Thyroid gland (tissue), 4 donors: ENCODE data around the gene ROPN1L. TPM values are rescaled to one million over a fixed set of nuclear protein-coding genes. Genes with fewer than 3 reads are reported as not detected.

Experiments used
- DNase-seq, 2 donors: peaks; one replicate each; pipeline ENCODE4 v3.0.0-alpha.2; 2019
- H3K27ac ChIP-seq, 3 donors: fragments of 200-600 bp; sonication (generic); 1 replicate in 2 of 3; 2 replicates in 1 of 3; pipeline ENCODE4 v1.5.1; 2016 to 2019; ENCODE audit warnings: mild to moderate bottlenecking in 1 of 3, moderate library complexity in 1 of 3
- H3K27me3 ChIP-seq: fragments of 200-600 bp; sonication (generic); one replicate; pipeline ENCODE4 v1.5.1; 2019
- H3K36me3 ChIP-seq, 2 donors: fragments of 200-600 bp; sonication (generic); one replicate each; pipeline ENCODE4 v1.5.1; 2016 to 2019
- H3K4me1 ChIP-seq, 2 donors: fragments of 200-600 bp; sonication (generic); one replicate each; pipeline ENCODE4 v1.5.1; 2017 to 2019
- H3K4me3 ChIP-seq, 3 donors: fragments of 200-600 bp; sonication (generic); replicated peaks in 1 of 3; 1 replicate in 2 of 3; 2 replicates in 1 of 3; pipeline ENCODE4 v1.5.1; 2016; ENCODE audit warnings: mild to moderate bottlenecking in 1 of 3
- H3K9me3 ChIP-seq: fragments of 200-600 bp; sonication (generic); one replicate; pipeline ENCODE4 v1.5.1; 2017
- POLR2A ChIP-seq, 2 donors: fragments of 450-650 bp; IDR thresholded peaks; one replicate each; pipeline ENCODE4 v1.6.1; 2017; ENCODE audit warnings: antibody characterized with exemption in 2 of 2, mild to moderate bottlenecking in 2 of 2, moderate library complexity in 1 of 2
- whole genome bisulfite sequencing, 2 donors: methylation state at CpG; one replicate each; pipeline ENCODE4 v1.1.5; 2017; 5-methylcytosine and 5-hydroxymethylcytosine counted together
- intact Hi-C: fragments of 100-400 bp; cut with DNase I; formaldehyde crosslinking; loops from one replicate; pipeline ENCODE4 v1.15.1; 2023
- total RNA-seq, 4 donors: library from RNA; depleted of rRNA; stranded (reverse); fragments of >200 nt; gene quantifications; one replicate each; pipeline ENCODE4 v1.2.3, GENCODE V29; 2016
- TF ChIP-seq, protein P1 (sequence below), 6 experiments: fragments of 200-600 bp in 3 of 6; fragments of 450-650 bp in 3 of 6; sonication (generic) in 3 of 6; IDR thresholded peaks; one replicate each; pipeline ENCODE4 v1.5.1; 2016 to 2019; ENCODE audit warnings: antibody characterized with exemption in 6 of 6, mild to moderate bottlenecking in 2 of 6, inconsistent platforms in 1 of 6, moderate library complexity in 1 of 6

ROPN1L gene
- total RNA-seq, 4 donors from 2014 or later, result 2.0 to 3.0 (median 2.1) TPM; not detected in 1

- no peaks in the 10 kb centered on the region for H3K9me3 ChIP-seq
- no peak overlapping the region for H3K4me3 ChIP-seq
- H3K27ac ChIP-seq, result no peak overlapping the region
- WGBS, 2 donors, result 90 to 97% methylated on average over 2 of the region's 2 CpGs
- TF ChIP-seq, protein P1, sequence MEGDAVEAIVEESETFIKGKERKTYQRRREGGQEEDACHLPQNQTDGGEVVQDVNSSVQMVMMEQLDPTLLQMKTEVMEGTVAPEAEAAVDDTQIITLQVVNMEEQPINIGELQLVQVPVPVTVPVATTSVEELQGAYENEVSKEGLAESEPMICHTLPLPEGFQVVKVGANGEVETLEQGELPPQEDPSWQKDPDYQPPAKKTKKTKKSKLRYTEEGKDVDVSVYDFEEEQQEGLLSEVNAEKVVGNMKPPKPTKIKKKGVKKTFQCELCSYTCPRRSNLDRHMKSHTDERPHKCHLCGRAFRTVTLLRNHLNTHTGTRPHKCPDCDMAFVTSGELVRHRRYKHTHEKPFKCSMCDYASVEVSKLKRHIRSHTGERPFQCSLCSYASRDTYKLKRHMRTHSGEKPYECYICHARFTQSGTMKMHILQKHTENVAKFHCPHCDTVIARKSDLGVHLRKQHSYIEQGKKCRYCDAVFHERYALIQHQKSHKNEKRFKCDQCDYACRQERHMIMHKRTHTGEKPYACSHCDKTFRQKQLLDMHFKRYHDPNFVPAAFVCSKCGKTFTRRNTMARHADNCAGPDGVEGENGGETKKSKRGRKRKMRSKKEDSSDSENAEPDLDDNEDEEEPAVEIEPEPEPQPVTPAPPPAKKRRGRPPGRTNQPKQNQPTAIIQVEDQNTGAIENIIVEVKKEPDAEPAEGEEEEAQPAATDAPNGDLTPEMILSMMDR (IDR thresholded peaks at IDR 0.05), result no peak
- no peak for TF ChIP-seq POLR2A (IDR thresholded peaks at IDR 0.05)
- peaks cover 31 to 49% of the 10 kb centered on the region in 2 donors for H3K36me3 ChIP-seq
- DNase-seq, result no peak
- H3K4me1 ChIP-seq, result no peaks in the 10 kb centered on the region
- intact Hi-C loops, result loop anchor here (10.0 kb wide), 1 partner anchor 142 kb away; no protein-coding TSS in a partner anchor
- H3K27me3 ChIP-seq, result no peaks in the 10 kb centered on the region
Observed at GRCh38 chr5:10427201-10427600, 14.5 kb upstream of the ROPN1L start.

- no peak for DNase-seq
- no peaks in the 10 kb centered on the region for H3K4me1 ChIP-seq
- no peak for TF ChIP-seq POLR2A (IDR thresholded peaks at IDR 0.05)
- TF ChIP-seq, protein P1 (IDR thresholded peaks at IDR 0.05), result no peak
- 93 to 100% methylated on average over 2 of the region's 2 CpGs for WGBS, 2 donors
- peaks cover 32 to 53% of the 10 kb centered on the region in 2 donors for H3K36me3 ChIP-seq
- no peaks in the 10 kb centered on the region for H3K27me3 ChIP-seq
- no peak overlapping the region for H3K27ac ChIP-seq
- H3K4me3 ChIP-seq, result no peak overlapping the region
- intact Hi-C loops, result loop anchor here (10.0 kb wide), 1 partner anchor 143 kb away; no protein-coding TSS in a partner anchor
- H3K9me3 ChIP-seq, result no peaks in the 10 kb centered on the region
Observed at GRCh38 chr5:10427978-10428377, 13.7 kb upstream of the ROPN1L start.

DNA sequence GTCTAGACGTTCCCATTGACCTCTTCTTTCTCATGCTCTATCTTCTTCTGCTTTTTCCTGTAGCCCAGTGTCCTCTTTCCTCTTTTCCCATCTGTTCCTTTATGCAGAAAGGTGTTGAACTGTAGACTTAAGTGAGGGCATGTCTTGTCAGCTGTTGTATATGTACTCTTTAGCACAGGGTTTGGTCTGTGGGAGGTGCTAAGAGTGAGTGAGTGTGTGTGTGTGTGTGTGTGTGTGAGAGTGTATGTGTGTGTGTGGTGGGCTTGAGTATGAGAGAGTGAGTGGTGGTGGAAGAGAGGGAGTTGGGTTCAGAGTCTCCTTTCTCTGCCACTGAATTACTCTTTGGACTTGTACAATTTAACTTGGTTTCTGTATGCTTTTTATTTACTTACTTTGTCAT lies 10.3 kb upstream of the ROPN1L start:
- no peaks in the 10 kb centered on the region for H3K9me3 ChIP-seq
- no peak overlapping the region for H3K27ac ChIP-seq
- 67 to 77% methylated on average over 1 of the region's 1 CpG for WGBS, 2 donors
- no peaks in the 10 kb centered on the region for H3K4me1 ChIP-seq
- intact Hi-C loops, result no loop called here
- H3K27me3 ChIP-seq, result no peaks in the 10 kb centered on the region
- TF ChIP-seq, protein P1 (IDR thresholded peaks at IDR 0.05), result no peak
- no peak for TF ChIP-seq POLR2A (IDR thresholded peaks at IDR 0.05)
- peaks cover 37 to 64% of the 10 kb centered on the region in 2 donors for H3K36me3 ChIP-seq
- H3K4me3 ChIP-seq, result no peak overlapping the region
- no peak for DNase-seq

DNA sequence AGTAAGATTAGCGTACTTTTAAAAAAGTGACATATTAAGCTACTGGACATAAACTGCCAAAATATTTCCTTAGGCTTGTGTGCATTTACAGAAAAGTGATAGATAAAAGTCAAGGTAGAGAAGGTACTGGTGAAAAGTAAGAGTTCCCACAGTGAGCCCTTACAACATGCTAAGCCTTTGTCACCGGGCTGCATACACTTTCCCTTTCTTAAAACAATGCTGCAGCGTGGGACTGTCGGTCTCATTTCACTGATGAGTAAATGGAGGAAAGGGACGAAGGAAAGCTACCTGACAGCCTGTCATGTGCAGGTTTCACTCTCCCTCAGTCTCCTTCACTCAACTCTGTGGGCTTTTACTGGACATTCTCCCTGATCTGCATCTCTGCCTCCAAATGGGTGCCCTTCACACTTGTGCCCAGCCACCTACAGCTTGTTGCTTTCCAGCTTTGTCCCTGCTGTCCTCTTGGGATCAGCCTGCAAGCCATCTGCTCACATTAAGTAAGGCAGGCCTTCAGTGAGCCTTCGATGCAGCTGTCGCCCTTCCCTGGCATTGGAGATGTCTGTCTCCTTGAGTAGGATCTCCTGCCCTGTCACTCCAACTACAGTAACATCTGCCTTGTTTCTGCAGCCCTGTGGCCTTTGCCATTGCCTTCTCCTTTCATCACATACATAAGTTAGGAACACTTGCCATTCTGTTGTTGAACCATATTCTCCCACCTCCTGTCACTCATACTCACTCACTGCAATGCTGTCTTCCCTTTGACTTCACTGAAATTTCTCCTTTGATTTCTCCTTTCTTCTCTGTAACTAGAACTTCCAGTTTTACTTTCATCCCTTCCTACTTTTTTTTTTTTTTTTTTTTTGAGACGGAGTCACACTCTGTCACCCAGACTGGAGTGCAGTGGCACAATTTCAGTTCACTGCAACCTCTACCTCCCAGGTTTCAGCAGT lies 9.3 kb upstream of the ROPN1L start:
- H3K27ac ChIP-seq, result no peak overlapping the region
- H3K9me3 ChIP-seq, result no peaks in the 10 kb centered on the region
- H3K36me3 ChIP-seq, result peaks cover 29 to 55% of the 10 kb centered on the region in 2 donors
- TF ChIP-seq POLR2A (IDR thresholded peaks at IDR 0.05), result no peak
- TF ChIP-seq, protein P1 (IDR thresholded peaks at IDR 0.05), result no peak
- H3K27me3 ChIP-seq, result no peaks in the 10 kb centered on the region
- no peaks in the 10 kb centered on the region for H3K4me1 ChIP-seq
- H3K4me3 ChIP-seq, result no peak overlapping the region
- intact Hi-C loops, result no loop called here
- DNase-seq, result no peak
- WGBS, 2 donors, result 90 to 94% methylated on average over 8 of the region's 8 CpGs

DNA sequence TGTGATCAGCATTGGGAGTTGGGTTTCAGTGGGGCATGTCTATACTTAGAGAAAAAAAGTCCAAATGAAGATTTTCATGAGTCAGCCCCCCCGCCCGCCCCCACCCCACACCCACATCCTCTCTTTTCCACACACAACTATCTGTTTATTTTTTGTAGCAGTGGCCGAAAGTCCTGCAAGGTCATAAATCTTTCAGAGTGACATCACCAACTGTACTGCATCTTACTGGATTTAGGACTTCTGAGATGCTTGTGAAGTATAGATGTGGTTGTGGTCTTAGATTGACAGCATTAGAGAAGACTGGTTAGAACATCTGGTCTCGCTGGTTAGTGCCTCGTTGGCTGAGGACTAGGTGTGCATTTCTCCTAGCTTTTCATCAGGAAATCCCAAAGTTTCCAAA lies 7.3 kb upstream of the ROPN1L start:
- 67 to 85% methylated on average over 5 of the region's 5 CpGs for WGBS, 2 donors
- H3K9me3 ChIP-seq, result no peaks in the 10 kb centered on the region
- no peak overlapping the region for H3K27ac ChIP-seq
- no peak for TF ChIP-seq POLR2A (IDR thresholded peaks at IDR 0.05)
- TF ChIP-seq, protein P1 (IDR thresholded peaks at IDR 0.05), result no peak
- peaks cover 22 to 44% of the 10 kb centered on the region in 2 donors for H3K36me3 ChIP-seq
- DNase-seq, result no peak
- no peaks in the 10 kb centered on the region for H3K27me3 ChIP-seq
- intact Hi-C loops, result no loop called here
- H3K4me3 ChIP-seq, result no peak overlapping the region
- no peaks in the 10 kb centered on the region for H3K4me1 ChIP-seq
